ENCODE results near the gene AK1.

AK1 gene

DNA sequence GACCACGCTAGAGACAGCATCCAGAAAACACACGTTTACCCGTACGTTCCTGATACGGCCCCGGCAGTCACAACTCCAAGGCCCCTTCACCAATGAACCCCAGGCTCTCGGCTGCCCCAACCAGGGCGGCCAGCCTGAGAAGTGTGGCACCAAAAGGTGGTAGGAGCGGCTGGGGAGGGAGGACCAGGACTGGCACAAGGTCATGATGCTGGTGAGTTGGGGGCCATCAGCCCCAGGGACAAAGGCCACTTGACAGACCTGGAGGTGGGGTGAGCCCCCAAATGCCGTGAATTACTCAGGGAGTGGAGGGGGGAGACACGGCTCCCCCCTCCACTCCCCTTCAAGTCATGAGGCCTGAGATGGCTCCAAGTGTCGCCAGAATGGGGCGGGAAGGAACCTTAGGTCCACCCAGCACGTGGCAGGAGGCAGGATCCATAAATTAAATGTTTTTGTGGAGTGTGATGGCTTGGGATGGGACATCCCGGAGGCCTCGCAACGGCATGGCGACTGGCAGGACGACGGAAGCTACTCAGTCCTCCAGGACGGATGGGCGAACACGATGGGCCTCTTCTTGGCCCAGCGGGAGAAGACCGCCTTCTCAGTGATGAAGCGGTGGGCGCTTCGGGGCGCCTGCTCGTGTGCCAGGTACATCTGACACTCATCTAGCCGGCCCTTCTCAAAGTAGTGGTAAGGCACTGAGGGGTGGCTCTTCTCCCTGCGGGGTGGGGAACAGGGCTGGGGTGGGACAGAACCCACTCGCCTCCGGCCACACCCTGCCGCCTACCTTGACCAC is 30.6 kb upstream of the AK1 start:
- no peak for DNase-seq

DNA sequence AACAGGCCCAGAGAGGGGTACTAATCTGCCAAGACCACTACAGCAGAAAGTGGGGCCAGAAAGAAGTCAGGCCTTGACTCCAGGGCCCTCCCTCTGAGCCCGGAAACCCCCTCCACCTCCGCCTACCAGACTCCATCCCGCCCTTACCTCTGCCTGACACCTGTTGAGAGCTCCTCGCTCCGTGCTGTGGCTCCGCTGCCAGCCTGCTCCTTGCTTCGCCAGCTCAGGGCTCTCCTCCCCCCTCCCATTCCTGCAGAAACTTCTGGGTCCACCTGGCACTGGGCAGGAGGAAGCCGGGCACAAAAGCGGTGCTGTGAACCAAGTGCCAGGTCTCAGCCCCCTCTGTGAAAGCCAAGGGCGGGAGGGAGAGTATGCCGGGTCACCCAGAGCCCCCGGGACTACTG is 28.3 kb upstream of the AK1 start:
- DNase-seq, result no peak

- no peak for DNase-seq
Observed at GRCh38 chr9:127905004-127905728, 27.7 kb upstream of the AK1 start.

DNA sequence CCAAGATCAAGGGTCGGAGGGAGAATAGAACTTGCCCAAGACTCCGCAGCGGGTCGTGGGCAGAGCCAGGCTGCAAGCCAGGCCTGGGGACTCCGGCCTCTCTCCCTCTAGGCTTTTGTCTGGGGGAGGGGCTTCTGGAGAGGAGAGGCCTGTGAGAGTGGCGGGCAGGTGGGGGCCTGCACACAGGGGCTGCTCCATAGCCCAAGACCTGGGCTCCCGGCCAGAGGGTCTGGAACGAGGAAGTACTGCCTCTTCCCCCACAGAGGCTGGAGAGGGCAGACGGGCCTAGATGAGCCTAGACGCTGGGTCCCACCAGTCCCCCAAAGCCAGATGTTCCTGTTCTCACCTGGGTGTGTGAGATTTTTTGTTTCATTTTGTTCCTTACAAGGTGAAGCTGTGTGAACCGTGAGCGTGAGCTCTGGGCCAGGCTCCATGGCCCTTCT is 27.1 kb upstream of the AK1 start:
- DNase-seq, result no peak

DNA sequence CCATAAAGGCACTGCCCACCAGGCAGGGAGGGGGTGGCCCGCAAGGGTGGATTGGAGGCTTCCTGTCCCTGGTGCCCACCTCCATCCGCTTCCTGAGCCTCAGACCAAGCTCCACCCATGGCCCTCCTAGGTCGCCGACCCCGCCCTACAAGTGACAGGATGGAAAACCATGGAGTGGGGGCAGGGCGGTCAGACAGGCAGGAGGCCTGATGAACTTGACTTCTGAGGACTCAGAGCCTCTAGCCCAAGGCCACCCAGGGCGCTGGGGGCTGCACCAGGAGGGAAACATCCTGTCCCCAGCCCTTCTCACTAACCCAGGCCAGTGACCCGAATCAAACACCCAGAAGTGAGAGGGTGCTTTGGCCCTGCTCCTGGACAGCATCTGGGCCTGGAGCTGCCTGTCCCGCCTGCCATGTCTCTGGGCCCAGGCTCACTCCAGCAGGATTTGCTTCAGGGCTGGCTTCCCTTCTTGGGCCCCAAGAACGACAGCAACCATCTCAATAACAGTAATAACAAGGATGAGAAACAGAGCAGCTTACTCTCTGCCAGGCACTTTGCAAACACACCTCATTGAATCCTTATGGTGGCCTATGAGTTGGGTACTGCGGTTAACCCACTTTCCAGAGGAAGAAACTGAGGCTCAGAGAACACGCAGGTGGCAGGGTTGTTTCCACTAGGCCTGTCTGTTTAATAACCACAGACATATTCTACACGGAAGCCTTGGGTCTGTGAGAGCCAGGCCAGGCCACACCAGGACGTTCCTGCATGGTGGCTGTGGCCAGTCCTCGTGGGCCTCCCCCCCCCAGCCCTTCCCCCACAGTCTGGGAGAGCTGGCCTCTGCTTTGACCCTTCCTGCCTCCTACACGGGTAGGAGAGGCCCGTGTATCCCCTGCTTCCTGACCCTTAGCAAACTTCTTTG is 26.3 kb upstream of the AK1 start:
- no peak for DNase-seq

DNA sequence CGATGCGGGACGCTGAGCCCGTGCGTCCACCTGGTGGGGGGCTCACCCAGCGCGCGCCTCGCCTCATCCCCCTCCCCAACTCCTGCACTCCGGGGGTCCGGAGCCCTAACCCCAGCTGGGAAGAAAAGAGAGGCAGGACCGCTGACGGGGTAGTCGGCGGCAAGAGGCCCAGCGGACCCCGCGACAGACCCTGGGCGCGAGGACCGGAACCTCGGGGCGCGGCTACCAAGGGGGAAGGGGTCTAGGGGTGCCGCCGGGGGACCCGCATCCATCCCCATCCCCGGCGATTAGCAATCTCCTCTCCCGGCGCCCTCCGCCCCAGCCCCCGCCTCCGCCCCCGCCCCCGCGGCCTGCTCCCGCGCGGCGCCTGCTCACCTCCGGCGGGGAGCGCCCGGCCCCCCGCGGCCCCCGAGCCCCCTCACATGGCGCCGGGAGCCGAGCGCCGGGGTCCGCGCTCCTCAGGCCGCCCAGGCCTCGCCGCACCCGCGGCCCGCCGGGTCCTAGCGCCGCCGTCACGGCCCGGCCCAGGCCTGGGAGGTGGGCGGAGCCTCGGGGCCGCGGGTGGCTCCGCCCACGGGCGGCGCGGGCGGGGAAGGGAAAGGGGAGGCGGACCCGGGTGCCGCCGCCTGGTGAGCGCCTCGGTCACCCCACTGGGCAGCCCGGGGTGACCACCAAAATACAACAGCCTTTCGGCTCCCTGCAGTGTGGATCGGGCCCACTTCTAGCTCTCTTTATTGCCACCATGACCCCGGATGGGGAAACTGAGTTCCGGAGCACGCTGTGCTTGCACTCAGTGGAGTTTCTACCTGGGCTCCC is 21.9 kb upstream of the AK1 start, which contains the start of gene ST6GALNAC6:
ST6GALNAC6 (minus strand) TSS at position 476 of the 816 bp plus-strand sequence. CDS start 1,622 bp downstream, outside the sequence.
- DNase-seq, result no peak

- no peak for DNase-seq
Observed at GRCh38 chr9:127898433-127899127, 21.1 kb upstream of the AK1 start.

DNA sequence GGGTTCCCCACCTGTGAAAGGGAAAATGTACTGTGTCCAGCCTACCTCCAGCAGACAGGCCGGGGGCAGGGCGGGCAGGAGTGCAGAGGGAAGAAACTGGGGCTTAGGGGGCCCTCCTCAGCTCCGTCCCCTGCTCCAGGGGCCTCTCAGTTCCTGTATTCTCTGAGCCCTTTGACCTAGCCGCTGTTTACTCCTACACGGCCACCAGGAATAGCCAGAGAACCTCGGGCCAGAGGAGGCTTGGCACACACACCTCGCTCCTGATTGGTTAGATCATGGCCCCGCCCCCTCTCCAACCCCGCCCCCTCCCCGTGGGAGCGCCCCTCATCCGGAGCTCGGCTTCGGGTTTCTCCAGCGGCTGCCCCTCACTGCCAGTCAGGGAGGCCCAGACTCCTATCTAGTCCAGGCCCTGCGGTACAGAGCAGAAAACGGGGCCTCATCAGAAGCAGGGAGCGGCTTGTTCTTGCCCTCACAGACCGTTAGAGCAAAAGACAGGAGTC is 19.8 kb upstream of the AK1 start:
- DNase-seq, result no peak

DNA sequence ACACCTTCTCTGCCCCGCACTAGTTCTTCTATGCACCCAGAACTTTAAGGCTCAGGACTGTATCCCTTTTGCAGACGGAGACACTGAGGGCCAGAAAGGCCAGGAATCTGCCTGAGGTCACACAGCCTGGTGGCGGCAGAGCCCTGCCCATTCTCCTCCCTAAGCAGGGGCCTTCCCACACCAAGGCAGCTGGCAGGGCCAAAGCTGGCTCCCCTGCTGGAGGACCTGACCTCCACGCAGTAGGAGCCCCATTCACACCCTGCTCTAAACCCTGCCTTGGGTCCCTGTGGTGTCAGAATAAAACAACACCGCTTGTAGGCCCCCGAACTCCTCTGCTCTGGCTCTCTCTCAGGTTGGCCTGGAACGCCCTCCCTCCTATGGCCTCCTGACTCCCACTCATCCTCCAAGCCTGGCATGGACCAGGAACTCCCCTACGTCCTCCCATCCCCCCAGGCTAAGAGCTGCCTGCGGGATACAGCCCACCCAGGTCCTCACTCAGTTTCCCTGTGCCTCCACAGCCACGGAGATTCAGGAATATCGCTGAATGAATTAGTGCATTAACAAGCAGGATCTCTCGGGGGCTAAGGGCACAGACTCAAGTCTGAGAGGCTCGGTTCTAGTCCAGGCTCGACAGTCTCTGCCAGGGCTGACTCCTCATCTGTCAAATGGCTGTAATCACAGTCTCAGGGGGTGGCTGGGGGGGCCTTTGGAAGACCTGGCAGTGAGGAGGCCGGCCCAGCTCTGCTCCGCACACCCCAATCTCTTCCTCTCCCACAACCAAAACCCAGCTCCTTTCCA is 19.1 kb upstream of the AK1 start:
- DNase-seq, result no peak

DNA sequence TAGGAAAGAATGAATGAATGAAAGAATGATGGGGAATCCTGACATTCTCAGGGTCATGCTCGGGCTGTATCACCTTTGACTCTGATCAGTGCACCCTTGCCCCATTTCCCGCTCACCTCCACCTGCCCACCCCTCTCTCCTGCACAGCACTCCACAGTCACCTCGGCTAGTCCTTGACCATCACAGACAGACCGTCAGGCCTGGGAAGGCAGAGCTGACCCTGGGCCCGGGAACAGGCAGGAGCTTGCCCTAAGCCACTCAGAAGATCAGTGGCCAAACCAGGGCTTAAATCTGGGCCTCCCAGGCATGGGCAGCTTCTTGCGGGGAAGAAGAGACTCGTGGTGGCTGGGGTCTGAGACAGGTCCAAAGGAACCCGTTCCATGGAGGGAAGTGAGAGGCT is 18.3 kb upstream of the AK1 start:
- no peak for DNase-seq

- DNase-seq, result no peak
Observed at GRCh38 chr9:127893392-127893791, 15.9 kb upstream of the AK1 start.

DNA sequence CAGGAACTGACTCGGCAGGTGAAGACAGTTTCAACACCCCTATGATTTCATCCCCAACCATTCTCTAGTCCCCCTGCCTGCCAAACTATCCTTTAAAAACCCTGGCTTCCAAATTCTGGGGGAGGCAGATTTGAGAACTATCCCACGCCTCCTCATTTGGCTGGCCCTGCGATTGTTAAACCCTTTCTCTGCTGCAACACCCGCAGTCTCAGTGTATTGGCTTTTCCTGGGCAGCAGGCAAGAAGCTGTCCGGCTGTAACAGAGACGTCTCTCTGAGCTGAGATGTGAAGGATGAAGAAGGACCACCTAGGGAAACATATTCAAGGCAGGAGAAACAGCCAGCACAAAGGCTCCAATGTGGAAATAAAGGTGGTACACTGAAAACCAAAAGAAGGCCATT is 15.4 kb upstream of the AK1 start:
- no peak for DNase-seq

DNA sequence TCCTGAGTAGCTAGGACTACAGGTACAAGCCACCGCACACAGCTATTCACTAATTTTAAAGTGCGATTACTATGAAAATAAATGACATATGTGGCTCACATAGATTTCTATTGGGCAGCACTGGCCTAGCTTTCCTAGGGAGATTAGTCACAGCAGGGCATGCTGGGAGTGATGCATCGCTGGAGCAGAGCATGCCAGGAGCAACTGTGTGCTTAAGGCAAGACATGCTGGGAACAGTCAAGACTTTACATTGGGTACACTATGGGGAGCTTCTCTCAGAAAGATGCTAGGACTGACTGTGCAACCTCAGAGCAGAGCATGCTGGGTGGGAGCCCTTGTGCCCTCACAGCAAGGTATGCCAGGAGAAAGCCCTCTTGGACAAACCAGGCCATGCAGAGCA is 12.6 kb upstream of the AK1 start:
- no peak for DNase-seq

GRCh38 chr9:127887792-127888191 is 10.3 kb upstream of the AK1 start:
- DNase-seq, result no peak

- DNase-seq, result no peak
Observed at GRCh38 chr9:127886401-127886972, 9.0 kb upstream of the AK1 start.

GRCh38 chr9:127885508-127886281 is 8.2 kb upstream of the AK1 start:
- DNase-seq, result no peak

GRCh38 chr9:127884976-127885490 is 7.6 kb upstream of the AK1 start:
- no peak for DNase-seq

GRCh38 chr9:127884427-127884911 is 7.0 kb upstream of the AK1 start:
- peak; percentile 66 for DNase-seq

DNA sequence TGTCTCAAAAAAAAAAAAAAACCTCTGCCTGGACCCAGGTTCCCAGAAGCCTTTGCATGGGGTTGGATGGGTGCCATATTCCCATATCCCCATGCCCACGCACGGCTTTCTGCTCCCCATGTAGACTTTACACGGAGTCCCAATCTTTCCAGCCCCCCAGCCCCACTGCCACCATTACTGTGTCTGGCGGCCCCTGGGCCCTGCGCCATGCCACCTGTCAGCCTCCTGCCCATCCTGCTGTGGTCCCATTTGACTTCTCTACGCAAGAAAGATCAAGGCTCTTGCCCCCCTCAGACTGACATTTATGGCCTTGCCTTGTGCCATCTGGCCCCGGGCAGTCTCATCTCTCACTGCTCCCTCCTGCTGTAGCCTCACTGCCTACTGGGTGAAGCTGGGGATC is 6.5 kb upstream of the AK1 start:
- no peak for DNase-seq

Data from NCI-H2107 (cell line).